Muscle layer of colon (tissue), 2 donors: ENCODE data around the gene ANKFN1.
"Not testable (repeated sequence)": the region's sequence is repeated elsewhere in the genome, so short reads cannot be mapped to it uniquely, and the experiment has no call there.

Experiments
- H3K27ac ChIP-seq: one replicate; pipeline ENCODE4 v1.7.0; 2013; ENCODE audit warnings: low read depth, mild to moderate bottlenecking, low read length, moderate library complexity
- H3K27me3 ChIP-seq, 2 donors: one replicate each; pipeline ENCODE4 v1.7.0; 2013; ENCODE audit warnings: low read length in 2 of 2, mild to moderate bottlenecking in 2 of 2; ENCODE audit not compliant: insufficient read depth in 2 of 2, control insufficient read depth in 1 of 2
- H3K36me3 ChIP-seq: one replicate; pipeline ENCODE4 v1.7.0; 2013; ENCODE audit warnings: mild to moderate bottlenecking, low read length; ENCODE audit not compliant: insufficient read depth
- H3K4me1 ChIP-seq: one replicate; pipeline ENCODE4 v1.7.0; 2013; ENCODE audit warnings: mild to moderate bottlenecking, low read length; ENCODE audit not compliant: insufficient read depth
- H3K4me3 ChIP-seq, 2 donors: one replicate each; pipeline ENCODE4 v1.7.0; 2013; ENCODE audit warnings: low read length in 2 of 2, low read depth in 1 of 2, mild to moderate bottlenecking in 1 of 2, moderate library complexity in 1 of 2
- H3K9ac ChIP-seq: one replicate; pipeline ENCODE4 v1.7.0; 2013; ENCODE audit warnings: low read length
- H3K9me3 ChIP-seq: one replicate; pipeline ENCODE4 v1.7.0; 2013; ENCODE audit warnings: mild to moderate bottlenecking, low read length
- donor health status: abdominal sarcoma.
- donor health status: Adenocarcinoma of cecum.

The ANKFN1 gene

DNA sequence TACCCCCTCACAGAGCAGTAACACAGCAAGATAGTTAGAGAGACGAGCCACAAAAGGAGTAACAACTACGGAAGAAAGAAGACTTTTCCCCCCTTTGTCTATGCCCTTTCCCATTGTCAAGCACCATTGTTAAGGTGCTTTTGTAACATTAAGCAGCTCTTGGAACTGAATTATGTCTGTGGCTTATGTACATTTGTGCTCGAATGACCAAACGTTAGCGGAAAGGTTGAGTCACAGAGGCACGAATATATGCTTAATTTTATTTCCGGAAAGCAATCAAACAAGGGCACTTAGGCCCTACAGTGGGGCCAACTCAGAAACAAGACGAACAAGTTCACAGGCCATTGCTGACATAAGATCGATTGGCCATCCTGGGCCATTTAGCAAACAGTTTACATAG is 109.5 kb downstream of the ANKFN1 start:
- H3K27me3 ChIP-seq: no peaks in the 10 kb centered on the region
- no peaks in the 10 kb centered on the region for H3K9me3 ChIP-seq
- H3K27ac ChIP-seq: no peak overlapping the region
- H3K4me1 ChIP-seq: no peaks in the 10 kb centered on the region
- no peak overlapping the region for H3K4me3 ChIP-seq
- H3K9ac ChIP-seq: no peak overlapping the region
- H3K36me3 ChIP-seq: no peaks in the 10 kb centered on the region

DNA sequence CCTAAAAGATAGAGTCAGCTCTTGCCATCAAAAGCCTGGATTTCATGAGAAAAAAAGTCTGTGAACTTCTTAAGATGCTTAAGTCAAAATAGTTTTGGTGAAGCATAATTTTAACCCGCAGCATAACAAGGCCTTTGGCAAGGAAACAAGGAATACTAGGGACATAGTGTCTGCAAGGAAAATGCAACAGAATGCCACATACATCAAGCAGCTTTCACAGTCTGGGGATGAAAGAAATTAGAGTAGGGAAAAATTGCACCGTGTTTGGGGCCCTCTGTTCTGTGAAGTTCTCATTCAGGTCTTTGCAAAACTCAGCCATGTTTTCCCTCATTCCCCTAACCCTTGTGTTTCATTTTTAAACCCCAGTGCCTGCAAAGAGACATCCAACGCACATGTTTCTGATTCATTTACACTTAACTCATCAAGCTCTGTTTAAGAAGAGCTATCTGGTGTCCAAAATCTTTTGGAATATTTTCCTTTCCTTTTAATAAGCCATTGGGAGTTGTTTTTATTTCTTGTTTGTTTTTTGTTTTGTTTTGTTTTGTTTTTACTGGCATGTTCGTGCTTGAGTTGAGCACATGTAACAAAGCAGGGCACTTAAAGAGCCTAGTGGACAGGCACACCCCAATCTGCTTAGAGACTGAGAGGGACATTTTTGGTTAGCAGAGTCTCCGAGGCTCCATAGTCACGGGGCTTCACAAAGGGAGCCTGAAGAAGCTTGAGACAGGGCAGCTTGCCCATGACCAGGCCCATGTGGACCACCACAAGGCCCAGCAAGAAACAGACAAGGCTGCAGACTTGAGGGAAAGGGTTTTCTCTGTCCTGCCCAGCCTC is 116.5 kb downstream of the ANKFN1 start:
- Histone ChIP-seq H3K4me3 (no peak overlapping the region), H3K27ac (no peak overlapping the region), H3K27me3 (no peaks in the 10 kb centered on the region), H3K36me3 (no peaks in the 10 kb centered on the region), H3K9ac (no peak overlapping the region), H3K4me1 (no peaks in the 10 kb centered on the region), H3K9me3 (no peaks in the 10 kb centered on the region)

GRCh38 chr17:56274491-56274890 is 121.2 kb downstream of the ANKFN1 start:
- Histone ChIP-seq H3K4me1 (no peaks in the 10 kb centered on the region), H3K27me3 (no peaks in the 10 kb centered on the region), H3K27ac (no peak overlapping the region), H3K36me3 (no peaks in the 10 kb centered on the region), H3K9me3 (no peaks in the 10 kb centered on the region), H3K4me3 (no peak overlapping the region), H3K9ac (no peak overlapping the region)

DNA sequence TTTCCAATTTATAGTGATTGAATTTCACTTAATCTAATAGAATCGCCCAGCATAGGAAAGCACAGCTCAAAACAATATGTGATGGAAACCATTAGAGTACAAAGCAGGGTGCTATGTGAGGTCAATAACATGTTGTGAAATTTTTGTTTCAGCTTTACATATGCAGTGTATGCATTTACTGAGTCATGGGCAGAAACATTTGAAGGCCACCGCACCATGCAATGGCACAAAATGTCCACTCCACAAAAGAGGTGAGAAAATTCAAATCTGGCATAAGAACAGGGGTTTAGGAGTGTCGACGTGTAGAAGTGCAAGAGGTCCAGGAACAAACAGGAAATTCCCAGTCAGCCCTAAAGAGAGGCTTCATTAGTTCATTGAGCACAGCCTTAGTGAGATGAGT is 131.2 kb downstream of the ANKFN1 start:
- no peak overlapping the region for H3K4me3 ChIP-seq
- no peaks in the 10 kb centered on the region for H3K9me3 ChIP-seq
- no peak overlapping the region for H3K9ac ChIP-seq
- H3K27me3 ChIP-seq: no peaks in the 10 kb centered on the region
- H3K27ac ChIP-seq: no peak overlapping the region
- peaks cover 4% of the 10 kb centered on the region for H3K4me1 ChIP-seq
- no peaks in the 10 kb centered on the region for H3K36me3 ChIP-seq

- H3K9me3 ChIP-seq, H3K36me3 ChIP-seq, H3K27ac ChIP-seq, H3K4me3 ChIP-seq, H3K9ac ChIP-seq, H3K27me3 ChIP-seq: not testable (repeated sequence)
- H3K4me1 ChIP-seq: peaks cover 24% of the 10 kb centered on the region
Observed at GRCh38 chr17:56288786-56289185, 135.5 kb downstream of the ANKFN1 start.

GRCh38 chr17:56289321-56289720 is 136.0 kb downstream of the ANKFN1 start:
- H3K36me3 ChIP-seq: no peaks in the 10 kb centered on the region
- peak overlapping the region in 1 of 2 donors; percentile 5 for H3K4me3 ChIP-seq
- H3K9ac ChIP-seq: no peak overlapping the region
- H3K9me3 ChIP-seq: no peaks in the 10 kb centered on the region
- no peaks in the 10 kb centered on the region for H3K27me3 ChIP-seq
- no peak overlapping the region for H3K27ac ChIP-seq
- H3K4me1 ChIP-seq: peaks cover 24% of the 10 kb centered on the region

DNA sequence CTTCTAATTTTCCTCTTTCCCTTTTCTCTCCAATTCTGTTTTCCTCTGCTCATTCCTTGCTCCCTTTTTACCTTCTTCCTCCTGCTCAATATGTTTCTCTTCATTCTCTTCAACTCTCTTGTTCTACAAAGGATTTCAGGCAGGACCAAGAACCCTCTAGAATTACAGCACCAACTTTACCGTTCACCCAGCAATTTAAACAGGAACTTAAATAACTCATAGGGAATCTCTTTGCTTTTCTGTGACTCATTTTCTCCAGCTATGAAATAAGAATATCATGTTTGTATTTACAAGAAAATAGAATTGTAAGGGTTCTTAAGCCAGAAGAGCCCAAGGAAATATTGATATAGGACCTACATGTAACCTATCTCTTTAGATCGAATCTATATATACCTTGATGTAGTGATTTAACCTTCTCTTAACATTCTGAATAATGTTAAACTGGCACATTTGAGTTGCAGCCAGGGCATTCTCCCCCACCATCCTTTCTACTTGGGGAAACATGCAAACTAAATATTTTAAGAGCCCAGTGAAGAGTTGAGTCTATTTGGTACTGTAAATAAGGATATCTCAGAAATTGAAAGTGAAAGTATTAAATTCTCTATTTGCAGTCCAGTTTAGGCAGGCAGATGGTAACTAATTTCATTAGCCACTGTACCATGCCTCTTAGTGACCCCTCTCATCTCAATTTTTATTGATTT is 137.0 kb downstream of the ANKFN1 start:
- Histone ChIP-seq H3K9ac (no peak overlapping the region), H3K27ac (no peak overlapping the region), H3K4me3 (peak overlapping the region; percentile 17 to 37), H3K36me3 (no peaks in the 10 kb centered on the region), H3K9me3 (no peaks in the 10 kb centered on the region), H3K27me3 (no peaks in the 10 kb centered on the region), H3K4me1 (peaks cover 24% of the 10 kb centered on the region)

DNA sequence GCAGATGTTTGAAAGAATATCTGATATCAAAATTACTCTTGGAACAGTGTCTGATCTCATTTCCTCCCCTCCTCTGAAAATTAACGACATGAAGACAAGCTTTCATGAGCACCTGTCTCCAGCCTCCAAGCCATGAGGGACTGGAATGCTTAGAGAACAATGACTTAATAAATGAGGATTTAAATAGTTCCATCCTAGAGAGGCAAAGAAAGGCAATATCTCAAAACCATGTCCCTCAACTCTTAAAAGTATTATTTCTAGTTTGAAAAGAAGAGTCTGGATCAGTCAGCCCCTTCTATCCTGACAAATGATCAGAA is 137.5 kb downstream of the ANKFN1 start:
- peak overlapping the region; percentile 17 to 37 for H3K4me3 ChIP-seq
- H3K9ac ChIP-seq: no peak overlapping the region
- H3K9me3 ChIP-seq: no peaks in the 10 kb centered on the region
- H3K27me3 ChIP-seq: no peaks in the 10 kb centered on the region
- no peak overlapping the region for H3K27ac ChIP-seq
- no peaks in the 10 kb centered on the region for H3K36me3 ChIP-seq
- H3K4me1 ChIP-seq: peaks cover 24% of the 10 kb centered on the region

DNA sequence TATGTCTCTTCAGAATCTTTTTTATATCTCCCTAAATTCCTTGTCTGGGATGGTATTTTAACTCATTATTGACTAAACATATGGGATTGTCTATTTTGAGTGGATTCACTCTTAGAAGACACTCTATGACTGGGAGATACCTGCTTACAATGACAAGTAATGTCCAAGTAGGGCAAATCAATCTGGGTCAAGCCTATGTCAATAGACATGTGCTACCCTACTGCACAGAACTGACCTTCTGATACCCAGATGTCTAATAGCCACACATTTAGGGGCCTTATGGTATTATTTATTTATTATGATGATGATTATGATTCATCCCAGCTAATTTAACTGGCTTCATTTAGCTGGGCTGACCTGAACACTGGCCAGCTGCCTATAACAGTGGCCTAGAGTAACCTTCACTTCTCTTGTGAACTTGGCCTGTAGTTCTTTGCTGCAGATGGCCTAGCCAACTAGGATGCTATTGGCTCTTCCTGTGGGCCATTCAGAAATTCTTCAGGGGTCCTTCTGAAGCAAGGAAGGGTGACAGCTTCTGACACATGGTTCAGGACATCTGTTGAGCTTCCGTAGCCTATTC is 138.0 kb downstream of the ANKFN1 start:
- no peak overlapping the region for H3K27ac ChIP-seq
- H3K27me3 ChIP-seq: no peaks in the 10 kb centered on the region
- no peak overlapping the region for H3K9ac ChIP-seq
- peak overlapping the region in 1 of 2 donors; percentile 37 for H3K4me3 ChIP-seq
- H3K9me3 ChIP-seq: no peaks in the 10 kb centered on the region
- peaks cover 24% of the 10 kb centered on the region for H3K4me1 ChIP-seq
- no peaks in the 10 kb centered on the region for H3K36me3 ChIP-seq

DNA sequence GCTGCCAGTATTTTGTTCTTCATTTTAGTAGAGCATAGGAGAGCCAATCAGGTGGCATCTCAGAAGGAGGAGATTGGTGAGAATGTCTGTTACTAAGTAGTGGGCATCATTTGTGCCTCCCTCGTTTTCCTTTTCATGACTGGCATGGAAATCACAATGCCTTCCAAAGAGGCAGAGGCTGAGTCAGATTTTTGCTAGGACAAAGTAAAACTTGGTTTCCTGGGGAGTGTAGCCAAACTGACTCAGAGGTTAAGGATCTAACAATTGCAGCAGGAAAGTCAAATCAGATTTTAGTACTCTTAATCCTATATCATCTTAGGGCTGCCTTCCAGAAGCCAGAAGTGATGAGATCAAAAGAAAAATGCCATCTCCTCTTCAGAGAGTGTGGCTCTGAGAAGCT is 138.7 kb downstream of the ANKFN1 start:
- H3K27ac ChIP-seq: no peak overlapping the region
- H3K9ac ChIP-seq: no peak overlapping the region
- H3K4me3 ChIP-seq: no peak overlapping the region
- no peaks in the 10 kb centered on the region for H3K27me3 ChIP-seq
- H3K36me3 ChIP-seq: no peaks in the 10 kb centered on the region
- H3K9me3 ChIP-seq: no peaks in the 10 kb centered on the region
- H3K4me1 ChIP-seq: peaks cover 24% of the 10 kb centered on the region

DNA sequence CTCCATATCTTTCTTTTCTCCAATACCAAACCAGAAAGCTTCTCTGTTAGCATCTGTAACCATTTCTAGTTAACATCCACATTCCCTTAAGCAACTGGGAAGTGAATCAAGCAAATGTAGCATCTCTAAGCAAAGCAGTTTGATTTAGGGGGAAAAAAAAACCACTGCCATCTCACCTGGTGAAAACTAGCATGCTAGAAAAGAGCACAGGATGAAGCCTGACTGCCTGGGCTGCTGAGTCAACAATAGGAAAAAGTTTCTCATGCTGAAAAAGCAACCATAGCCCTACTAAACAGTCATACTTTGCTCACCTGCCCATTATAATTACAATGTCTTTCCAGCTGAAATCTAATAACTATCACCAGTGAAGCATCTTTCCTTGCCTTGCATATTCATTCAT is 139.3 kb downstream of the ANKFN1 start:
- no peaks in the 10 kb centered on the region for H3K9me3 ChIP-seq
- no peak overlapping the region for H3K4me3 ChIP-seq
- H3K36me3 ChIP-seq: no peaks in the 10 kb centered on the region
- H3K4me1 ChIP-seq: peaks cover 24% of the 10 kb centered on the region
- H3K9ac ChIP-seq: no peak overlapping the region
- H3K27me3 ChIP-seq: no peaks in the 10 kb centered on the region
- no peak overlapping the region for H3K27ac ChIP-seq
